Stomach smooth muscle (tissue), 2 donors: ENCODE results near the gene R3HDM4.

Experiments
- H3K27ac ChIP-seq: one replicate; pipeline ENCODE4 v1.7.0; 2013; ENCODE audit warnings: mild to moderate bottlenecking, low read length, inconsistent platforms
- H3K27me3 ChIP-seq, 2 donors: one replicate each; pipeline ENCODE4 v1.7.0; 2013; ENCODE audit warnings: low read length in 2 of 2; ENCODE audit not compliant: insufficient read depth in 2 of 2, control insufficient read depth in 1 of 2
- H3K36me3 ChIP-seq, 2 donors: one replicate each; pipeline ENCODE4 v1.7.0; 2013; ENCODE audit warnings: low read length in 2 of 2; ENCODE audit not compliant: control insufficient read depth in 2 of 2, insufficient read depth in 2 of 2
- H3K4me1 ChIP-seq: one replicate; pipeline ENCODE4 v1.7.0; 2013; ENCODE audit warnings: low read length; ENCODE audit not compliant: control insufficient read depth, insufficient read depth
- H3K4me3 ChIP-seq, 2 donors: one replicate each; pipeline ENCODE4 v1.7.0; 2013; ENCODE audit warnings: low read length in 2 of 2
- H3K9ac ChIP-seq, 2 donors: one replicate each; pipeline ENCODE4 v1.7.0; 2013; ENCODE audit warnings: low read length in 2 of 2, mild to moderate bottlenecking in 1 of 2
- H3K9me3 ChIP-seq, 2 donors: one replicate each; pipeline ENCODE4 v1.7.0; 2013; ENCODE audit warnings: low read length in 2 of 2; ENCODE audit not compliant: control insufficient read depth in 2 of 2
- donor health status: healthy.
- donor health status: Pancreatic carcinoma.

The R3HDM4 gene

DNA sequence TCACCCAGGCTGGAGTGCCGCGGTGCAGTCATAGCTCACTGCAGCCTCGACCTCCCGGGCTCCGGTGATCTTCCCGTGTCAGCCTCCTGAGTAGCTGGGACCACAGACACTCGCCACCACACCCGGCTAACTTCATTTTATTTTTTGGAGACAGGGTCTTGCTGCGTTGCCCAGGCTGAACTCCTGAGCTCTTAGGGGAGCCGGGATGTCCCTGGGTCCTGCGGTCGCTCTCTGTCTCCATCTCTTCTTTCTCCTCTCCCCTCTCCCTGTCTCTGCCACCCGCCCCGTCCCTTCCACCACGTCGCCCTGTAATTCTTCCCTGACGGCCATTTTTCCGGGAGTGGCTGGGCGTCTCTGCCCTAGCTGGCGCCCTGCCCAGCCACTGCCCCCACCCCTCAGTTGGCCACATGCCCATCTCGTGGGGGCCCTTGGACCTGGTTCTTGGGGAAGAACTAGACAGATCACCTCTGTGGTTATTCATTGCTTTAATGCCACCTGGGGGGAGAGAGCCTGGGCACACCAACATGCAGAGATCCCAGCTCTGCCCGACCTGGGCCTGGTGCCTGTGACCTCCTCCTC is 31.7 kb upstream of the R3HDM4 start:
- no peak overlapping the region for H3K27ac ChIP-seq
- no peak overlapping the region for H3K4me3 ChIP-seq
- H3K9ac ChIP-seq: no peak overlapping the region
- H3K9me3 ChIP-seq: no peaks in the 10 kb centered on the region
- peaks cover 0 to 3% of the 10 kb centered on the region in 2 donors for H3K36me3 ChIP-seq
- peaks cover 19% of the 10 kb centered on the region for H3K4me1 ChIP-seq
- H3K27me3 ChIP-seq: no peaks in the 10 kb centered on the region

DNA sequence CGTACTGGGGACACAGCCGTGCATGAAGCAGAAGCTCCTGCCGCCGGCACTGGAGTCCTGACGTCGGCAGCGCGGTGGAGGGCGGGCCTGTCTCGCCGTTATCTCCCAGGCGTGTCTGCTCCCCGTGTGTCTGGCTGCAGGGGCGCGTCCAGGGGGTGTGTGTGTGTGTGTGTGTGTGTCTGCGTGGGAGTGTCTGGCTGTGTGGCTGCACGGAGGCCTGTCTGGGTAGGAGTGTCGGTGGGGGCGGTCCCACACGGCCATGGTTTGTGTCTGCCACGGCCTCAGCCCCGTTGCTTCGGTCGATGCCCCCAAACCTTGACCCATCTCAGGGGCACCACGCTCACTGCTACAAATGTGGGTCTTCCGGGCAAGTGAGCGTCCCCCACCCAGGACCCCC is 31.1 kb upstream of the R3HDM4 start:
- Histone ChIP-seq H3K9ac (no peak overlapping the region), H3K27ac (no peak overlapping the region), H3K4me3 (no peak overlapping the region), H3K36me3 (peaks cover 0 to 3% of the 10 kb centered on the region in 2 donors), H3K27me3 (no peaks in the 10 kb centered on the region), H3K4me1 (peaks cover 19% of the 10 kb centered on the region), H3K9me3 (no peaks in the 10 kb centered on the region)

DNA sequence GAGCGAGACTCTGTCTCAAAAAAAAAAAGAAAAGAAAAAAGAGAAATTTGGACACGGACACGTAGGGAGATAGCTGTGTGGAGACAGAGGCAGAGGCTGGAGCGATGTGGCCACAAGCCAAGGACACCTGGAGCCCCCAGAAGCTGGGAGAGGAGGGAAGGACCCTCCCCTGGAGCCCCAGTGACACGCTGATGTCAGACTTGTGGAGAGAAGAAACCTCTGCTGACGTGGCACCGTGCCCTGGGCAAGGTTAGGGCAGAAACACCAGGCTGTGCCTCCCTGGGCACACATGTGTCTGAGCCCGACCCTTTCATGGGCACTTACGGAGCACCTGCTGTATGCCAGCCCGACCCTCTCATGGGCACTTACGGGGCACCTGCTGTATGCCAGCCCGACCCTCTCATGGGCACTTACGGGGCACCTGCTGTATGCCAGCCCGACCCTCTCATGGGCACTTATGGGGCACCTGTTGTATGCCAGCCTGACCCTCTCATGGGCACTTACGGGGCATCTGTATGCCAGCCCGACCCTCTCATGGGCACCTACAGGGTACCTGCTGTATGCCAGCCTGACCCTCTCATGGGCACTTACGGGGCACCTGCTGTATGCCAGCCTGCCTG is 30.6 kb upstream of the R3HDM4 start:
- peaks cover 0 to 3% of the 10 kb centered on the region in 2 donors for H3K36me3 ChIP-seq
- H3K27me3 ChIP-seq: no peaks in the 10 kb centered on the region
- no peak overlapping the region for H3K27ac ChIP-seq
- no peak overlapping the region for H3K4me3 ChIP-seq
- H3K9ac ChIP-seq: no peak overlapping the region
- H3K4me1 ChIP-seq: peaks cover 19% of the 10 kb centered on the region
- no peaks in the 10 kb centered on the region for H3K9me3 ChIP-seq

DNA sequence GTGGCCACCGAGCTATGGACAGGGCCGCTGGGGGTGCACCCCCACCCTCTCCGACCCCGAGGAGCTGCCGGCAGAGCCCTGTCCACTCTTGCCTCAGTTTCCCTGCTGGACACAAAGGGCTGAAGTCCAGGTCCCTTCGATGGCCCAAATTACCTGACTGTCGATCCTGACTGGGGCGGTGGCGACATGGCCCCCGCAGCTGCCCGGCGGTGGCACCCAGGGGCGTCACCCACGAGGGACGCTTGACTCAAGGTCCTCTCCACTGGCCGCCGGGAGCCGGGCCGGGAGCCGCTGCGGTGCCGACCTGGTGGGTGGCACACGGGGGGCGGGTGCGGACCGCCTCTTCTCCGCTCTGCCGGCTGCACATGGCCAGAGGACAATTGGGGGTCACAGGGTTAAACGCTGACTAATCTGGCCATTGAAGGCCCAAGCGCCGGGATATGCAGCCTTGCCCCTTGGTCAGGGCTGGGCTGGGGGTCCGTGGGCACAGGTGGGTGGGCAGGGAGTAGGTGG is 29.2 kb upstream of the R3HDM4 start:
- Histone ChIP-seq H3K36me3 (peaks cover 0 to 3% of the 10 kb centered on the region in 2 donors), H3K9me3 (no peaks in the 10 kb centered on the region), H3K27me3 (no peaks in the 10 kb centered on the region), H3K9ac (no peak overlapping the region), H3K4me3 (no peak overlapping the region), H3K27ac (no peak overlapping the region), H3K4me1 (peaks cover 19% of the 10 kb centered on the region)

DNA sequence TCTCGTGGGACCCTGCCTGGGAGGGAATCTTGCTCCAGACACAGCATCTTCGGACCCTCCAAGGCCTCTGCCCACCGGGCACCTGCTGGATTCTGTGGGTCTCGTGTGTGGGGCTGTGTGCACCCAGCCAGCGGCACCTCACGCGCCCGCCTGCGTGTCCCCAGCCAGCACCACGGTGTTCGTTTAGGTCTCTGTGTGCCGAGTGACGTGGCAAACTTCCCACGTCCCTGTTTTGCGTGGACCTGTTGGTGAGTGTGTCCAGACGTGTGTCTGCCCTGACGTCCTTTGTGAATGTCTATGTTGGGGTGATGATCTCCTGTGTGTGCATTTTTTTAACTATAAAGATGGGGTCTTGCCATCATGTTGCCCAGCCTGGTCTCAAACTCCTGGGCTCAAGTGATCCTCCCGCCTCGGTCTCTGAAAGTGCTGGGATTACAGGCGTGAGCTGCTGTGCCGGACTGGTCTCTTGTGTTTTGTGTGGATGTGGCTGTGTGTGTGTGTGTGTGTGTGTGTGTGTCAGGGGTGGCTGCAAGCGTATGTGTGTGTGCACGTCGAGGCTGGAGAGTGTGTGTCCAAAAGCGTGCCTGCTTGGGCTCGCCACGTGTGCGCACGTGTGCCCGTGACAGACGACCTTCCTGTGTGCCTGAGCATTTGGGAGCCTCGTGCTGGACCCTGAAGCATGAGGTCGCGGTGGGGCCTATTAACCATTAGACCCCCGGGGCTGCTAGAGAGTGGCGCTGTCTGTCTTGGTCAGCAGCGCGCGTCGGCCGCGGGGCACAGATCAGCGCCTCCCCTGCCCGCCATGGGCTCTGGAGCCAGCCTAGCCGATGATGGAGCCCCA is 28.5 kb upstream of the R3HDM4 start:
- Histone ChIP-seq H3K36me3 (peaks cover 0 to 3% of the 10 kb centered on the region in 2 donors), H3K9ac (peak overlapping the region; percentile 29 to 60), H3K9me3 (no peaks in the 10 kb centered on the region), H3K27me3 (no peaks in the 10 kb centered on the region), H3K27ac (peak overlapping the region; percentile 24), H3K4me1 (peaks cover 19% of the 10 kb centered on the region), H3K4me3 (peak overlapping the region; percentile 55 to 74)

DNA sequence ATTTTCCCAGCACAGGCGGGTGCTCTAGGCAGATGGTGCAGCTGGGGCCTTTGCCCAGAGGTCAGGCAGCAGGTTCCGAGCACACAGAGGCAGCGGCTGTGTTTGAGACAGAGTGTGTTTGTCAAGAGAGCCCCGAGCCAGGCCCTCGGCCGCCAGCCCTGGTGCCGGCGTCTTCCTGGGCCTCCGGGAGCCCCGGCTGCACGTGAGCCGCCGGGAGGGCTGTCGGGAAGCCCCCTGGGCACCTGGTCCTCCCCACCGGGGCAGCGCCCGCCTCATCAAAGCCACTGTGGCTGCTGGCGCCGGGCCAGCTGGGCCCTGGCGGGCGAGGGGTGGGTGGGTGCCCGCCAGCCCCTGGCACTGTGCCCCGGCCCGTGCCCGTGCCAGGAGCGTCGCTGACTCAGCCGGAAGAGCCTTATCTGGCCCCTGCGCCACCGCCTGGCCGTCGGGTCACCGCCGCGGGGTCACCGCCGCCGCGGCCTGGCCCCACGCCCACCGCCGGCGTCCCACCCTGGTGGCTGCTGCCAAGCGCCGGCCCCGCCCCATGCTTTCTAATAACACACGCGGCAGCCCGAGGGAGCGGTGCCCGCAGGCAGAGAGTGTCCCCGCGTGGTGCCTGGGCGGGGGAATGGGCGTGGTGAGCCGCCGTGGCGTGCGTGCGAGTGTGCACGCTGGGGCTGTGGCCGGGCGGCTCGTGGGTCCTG is 27.7 kb upstream of the R3HDM4 start:
- no peaks in the 10 kb centered on the region for H3K9me3 ChIP-seq
- peaks cover 19% of the 10 kb centered on the region for H3K4me1 ChIP-seq
- peaks cover 0 to 3% of the 10 kb centered on the region in 2 donors for H3K36me3 ChIP-seq
- peak overlapping the region; percentile 66 for H3K27ac ChIP-seq
- H3K4me3 ChIP-seq: peak overlapping the region; percentile 55 to 74
- H3K9ac ChIP-seq: peak overlapping the region; percentile 47 to 60
- no peaks in the 10 kb centered on the region for H3K27me3 ChIP-seq

DNA sequence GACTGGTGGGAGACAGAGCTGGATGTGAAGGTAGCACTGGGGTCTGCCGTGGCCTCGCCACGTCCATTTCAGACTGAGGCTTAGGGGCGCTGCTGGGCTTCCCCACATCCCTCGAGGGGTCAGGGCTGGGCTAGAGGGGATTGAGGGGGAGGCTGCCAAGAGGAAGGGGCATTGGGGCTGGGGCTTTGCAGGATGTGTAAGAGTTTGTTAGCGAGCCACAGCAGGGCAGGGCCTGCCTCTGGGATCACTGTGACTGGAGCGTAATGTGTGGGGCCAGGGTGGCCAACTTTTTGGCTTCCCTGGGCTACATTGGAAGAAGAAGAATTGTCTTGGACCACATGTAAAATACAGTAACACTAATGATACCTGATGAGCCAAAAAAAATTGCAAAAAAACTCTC is 26.9 kb upstream of the R3HDM4 start:
- H3K27ac ChIP-seq: peak overlapping the region; percentile 66

DNA sequence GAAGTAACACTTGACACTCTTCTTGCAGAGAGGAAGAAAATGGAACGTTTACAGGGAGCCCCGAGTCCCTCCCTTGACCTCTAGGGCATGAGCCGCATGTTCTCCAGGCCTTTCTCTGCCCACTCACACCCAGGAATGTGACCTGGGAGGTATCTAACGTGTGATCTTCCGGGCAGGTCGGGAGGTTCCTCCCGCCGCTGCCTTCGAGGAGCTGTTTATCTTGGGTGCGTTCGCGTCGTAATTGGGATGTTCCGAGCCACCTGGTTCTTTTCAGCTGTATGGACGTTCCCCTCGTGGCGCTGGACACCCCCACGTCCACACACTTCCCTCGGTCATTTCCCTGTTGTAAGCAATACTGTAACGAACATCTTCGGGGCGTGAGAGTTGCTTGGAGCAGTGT is 26.4 kb upstream of the R3HDM4 start:
- Histone ChIP-seq H3K36me3 (peaks cover 0 to 3% of the 10 kb centered on the region in 2 donors), H3K4me3 (no peak overlapping the region), H3K9ac (no peak overlapping the region), H3K27ac (no peak overlapping the region), H3K4me1 (peaks cover 29% of the 10 kb centered on the region), H3K9me3 (no peaks in the 10 kb centered on the region), H3K27me3 (no peaks in the 10 kb centered on the region)

More for the DNA sequence above, 26.9 kb upstream of the R3HDM4 start:
- Histone ChIP-seq H3K9me3 (no peaks in the 10 kb centered on the region), H3K36me3 (peaks cover 0 to 3% of the 10 kb centered on the region in 2 donors), H3K4me1 (peaks cover 24% of the 10 kb centered on the region), H3K27me3 (no peaks in the 10 kb centered on the region), H3K9ac (no peak overlapping the region), H3K4me3 (no peak overlapping the region)

DNA sequence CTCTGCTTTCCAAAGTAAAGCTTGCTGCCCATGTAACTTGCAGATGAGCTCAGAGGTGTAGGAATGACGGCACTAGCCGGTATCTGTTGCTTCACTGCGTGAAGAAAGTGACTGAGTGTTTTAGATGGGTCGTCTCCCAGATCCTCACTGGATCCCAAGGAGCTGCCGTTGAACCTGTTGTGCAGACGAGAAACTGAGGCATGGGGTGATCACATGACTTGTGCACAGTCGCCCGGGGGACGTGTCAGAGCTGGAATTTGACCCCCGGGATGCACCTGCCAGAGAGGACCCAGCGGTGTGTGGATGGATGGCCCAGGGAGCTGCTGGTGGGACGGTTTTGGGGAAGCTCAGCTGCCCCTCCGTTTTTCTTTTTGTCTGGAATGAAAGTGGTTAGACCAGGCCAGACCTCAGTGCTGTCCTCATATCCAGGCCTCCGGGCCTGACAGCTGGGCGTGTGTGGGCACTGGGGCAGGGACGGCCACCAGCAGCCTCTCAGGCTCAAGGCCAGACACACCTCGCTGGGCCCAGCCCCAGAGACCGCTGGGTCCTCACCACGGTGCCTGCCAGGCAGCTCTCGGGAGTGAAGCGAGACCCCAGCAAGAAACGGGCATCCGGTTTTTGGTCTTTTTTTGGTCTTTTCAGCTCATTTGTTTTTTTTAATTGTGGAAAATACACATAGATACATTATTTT is 25.4 kb upstream of the R3HDM4 start:
- Histone ChIP-seq H3K36me3 (peaks cover 0 to 3% of the 10 kb centered on the region in 2 donors), H3K4me1 (peaks cover 40% of the 10 kb centered on the region), H3K27ac (no peak overlapping the region), H3K9me3 (no peaks in the 10 kb centered on the region), H3K4me3 (no peak overlapping the region), H3K27me3 (no peaks in the 10 kb centered on the region), H3K9ac (no peak overlapping the region)

DNA sequence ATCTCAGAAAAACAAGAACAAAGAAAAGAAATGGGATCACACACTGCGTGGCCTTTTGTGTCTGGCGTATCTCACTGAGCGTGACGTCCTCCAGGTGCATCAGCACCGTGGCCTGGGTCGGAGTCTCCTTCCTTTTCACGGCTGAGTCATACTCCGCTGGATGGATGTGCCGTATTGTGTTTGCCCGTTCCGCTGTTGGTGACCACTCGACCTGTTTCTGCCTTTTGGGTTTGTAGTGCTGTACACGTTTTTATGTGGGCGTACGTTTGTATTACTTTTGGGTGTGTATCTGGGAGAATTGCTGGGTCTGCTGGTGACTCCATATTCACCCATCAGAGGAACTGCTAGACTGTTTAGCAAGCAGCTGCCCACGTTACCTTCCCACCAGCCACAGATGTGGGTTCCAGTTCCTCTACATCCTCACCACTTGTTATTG is 24.3 kb upstream of the R3HDM4 start:
- Histone ChIP-seq H3K36me3 (no peaks in the 10 kb centered on the region), H3K9me3 (no peaks in the 10 kb centered on the region), H3K4me1 (peaks cover 49% of the 10 kb centered on the region), H3K27me3 (no peaks in the 10 kb centered on the region), H3K4me3 (no peak overlapping the region), H3K9ac (no peak overlapping the region), H3K27ac (no peak overlapping the region)
